HG03575 (cell line): ENCODE results near the gene NEK7.

ENCODE experiments used
- ATAC-seq: cut with Tn5 transposase; IDR thresholded peaks from one replicate; pipeline ENCODE4 v1.9.1; 2021; ENCODE audit not compliant: unreplicated experiment, insufficient number of reproducible peaks, low FRiP score; ENCODE audit errors: extremely low read depth

The NEK7 gene

DNA sequence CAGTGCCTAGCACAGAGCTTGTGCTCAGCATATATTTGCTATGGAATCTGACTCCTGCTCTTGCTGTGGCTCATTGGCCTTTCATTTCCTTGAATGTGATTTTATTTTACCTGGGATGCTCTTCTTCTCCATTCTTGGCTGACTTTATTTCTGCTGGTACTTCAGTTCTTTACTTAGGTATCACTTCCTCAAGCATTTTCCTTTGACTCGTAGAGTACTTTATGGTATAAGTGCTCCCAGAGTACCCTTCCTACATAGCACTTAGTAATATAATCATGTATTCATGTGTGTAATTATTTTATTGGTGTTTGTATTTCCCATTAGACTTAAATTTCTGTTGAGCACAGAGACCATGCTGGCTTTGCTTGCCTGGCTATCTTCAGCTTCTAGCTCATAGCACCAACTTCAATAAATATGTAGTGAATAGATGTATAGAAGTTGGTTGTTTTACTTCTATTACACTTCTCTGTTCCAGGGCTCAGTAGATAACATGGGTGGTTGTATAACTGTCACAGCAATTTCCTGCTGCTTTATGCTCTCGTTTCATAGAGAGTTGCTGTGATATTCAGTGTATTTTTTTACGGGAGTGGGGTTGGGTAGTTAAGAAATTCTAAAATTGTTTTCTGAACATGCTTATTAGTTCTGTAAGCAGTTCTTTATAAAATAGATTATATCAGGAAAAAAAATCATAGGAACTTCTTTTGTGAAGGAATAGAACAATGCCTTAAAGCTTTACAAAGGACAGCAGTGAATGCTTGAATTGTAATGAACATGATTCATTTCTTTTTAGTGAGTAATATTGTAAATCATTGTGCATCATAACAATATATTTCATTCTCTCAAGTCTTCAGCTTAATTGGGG lies 112.2 kb downstream of the NEK7 start:
- ATAC-seq: no peak

DNA sequence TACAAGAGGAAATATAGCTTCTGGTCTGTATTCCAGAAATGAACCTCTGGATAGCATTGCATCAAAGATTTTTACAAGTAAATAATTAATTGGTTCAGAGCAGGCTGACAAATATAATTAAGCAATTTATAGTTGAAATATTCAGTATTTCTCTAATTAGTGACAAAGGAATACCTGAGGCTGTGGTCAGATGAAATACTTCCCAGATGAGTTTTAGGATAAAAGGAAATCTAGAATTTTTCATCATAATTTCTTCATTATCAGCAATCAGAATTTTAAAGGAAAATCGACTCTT lies 112.8 kb downstream of the NEK7 start:
- no peak for ATAC-seq

DNA sequence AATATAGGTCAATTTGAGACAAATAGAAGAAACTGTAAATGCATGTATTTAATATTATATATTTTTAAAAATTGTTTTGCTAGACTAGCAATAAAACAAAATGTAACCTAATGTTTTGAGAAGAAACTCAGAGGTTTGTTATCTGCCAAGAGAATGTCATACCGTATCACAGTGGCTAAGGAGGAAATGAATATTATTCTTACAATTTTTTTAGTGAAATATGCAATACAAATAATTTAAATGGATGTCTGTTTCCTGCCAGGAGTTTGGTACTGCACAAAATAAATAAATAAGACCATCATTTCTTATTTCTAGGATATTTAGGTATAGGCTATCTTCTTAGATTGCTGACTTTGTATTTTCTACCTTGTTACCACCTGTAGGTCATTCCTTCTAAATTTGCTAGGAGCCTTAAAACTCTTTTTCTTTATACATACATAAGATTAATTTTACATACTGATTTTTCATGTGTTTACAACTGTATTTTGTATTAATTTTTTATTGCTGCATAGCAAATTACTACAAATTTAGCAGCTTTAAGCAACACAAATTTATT lies 113.6 kb downstream of the NEK7 start:
- no peak for ATAC-seq

DNA sequence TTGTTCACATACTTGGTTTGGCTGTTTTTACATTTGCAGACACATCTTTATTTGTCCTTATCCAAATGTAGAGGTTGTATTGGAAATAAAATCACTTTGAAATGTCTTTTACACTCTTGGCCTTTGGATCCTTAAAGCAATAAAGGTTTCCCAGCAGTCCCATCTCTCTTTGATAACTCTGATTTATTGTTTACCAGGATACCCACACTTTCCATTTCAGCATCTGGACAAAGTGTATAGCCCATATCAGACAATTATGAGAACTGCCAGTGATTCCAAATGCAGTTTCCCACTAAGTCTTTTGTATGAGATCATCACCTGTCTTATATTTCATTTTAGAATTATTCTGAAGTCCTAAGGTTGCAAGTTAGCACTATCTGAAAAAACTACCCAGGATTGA lies 114.7 kb downstream of the NEK7 start:
- no peak for ATAC-seq

DNA sequence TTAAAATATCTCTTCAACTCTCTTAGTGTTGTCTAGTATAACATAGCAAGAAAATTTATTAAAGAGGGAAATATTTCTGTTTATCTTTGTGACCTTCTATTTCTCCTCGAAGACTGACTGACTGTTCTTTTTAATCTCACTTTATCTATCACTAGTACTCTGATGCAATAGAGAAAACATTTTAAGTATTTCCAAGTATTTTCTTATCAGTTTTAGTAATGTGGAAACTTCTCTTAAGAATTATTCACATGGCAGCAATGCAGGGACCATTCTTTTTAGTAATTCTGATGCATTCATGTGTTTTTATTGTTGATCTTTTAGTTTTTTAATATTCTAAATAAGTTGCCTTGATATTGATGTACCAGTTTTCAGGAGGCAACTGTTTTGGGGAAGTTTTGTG lies 115.7 kb downstream of the NEK7 start:
- no peak for ATAC-seq

DNA sequence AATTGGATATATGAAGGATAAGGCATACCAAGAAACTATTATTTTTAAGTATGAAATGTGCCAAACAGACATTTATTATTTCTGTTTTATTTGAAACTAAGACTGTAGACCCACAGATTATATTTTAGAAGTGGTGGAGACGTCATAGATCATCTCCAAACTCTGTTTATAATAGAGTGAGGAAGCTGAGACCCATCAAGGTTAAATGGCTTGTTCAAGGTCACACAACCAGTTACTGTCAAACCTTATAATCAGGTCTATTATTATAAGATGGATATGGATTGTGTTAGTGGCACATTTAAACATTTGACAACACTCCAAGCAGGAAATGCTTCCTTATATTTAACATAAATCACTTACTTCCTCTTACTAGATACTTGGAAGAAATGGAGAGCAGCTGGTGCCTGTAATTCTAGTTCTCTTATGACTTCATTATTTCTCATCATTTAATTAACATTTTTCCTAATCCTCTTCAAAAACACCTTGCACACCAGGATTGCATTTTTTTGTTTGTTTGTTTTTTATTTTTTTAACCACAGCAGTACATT lies 117.0 kb downstream of the NEK7 start:
- no peak for ATAC-seq

DNA sequence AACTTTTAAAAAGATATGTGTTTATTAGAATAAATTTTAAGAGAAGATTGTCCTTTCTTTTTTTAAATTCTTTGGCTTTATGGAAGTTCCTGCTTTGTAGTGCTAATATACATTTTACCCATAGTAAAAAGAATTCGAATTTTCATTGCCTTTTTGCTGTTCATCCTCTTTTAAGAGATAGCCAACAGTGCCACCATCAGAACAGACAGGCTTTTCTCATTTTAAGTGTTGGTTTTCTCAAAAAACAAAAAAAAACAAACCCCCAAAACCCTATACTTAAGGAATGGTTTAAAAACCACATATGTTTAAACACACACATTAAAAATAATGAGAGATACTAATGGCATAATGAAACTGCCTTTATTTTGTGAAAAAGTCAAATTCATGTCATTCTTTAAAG lies 118.8 kb downstream of the NEK7 start:
- no peak for ATAC-seq

DNA sequence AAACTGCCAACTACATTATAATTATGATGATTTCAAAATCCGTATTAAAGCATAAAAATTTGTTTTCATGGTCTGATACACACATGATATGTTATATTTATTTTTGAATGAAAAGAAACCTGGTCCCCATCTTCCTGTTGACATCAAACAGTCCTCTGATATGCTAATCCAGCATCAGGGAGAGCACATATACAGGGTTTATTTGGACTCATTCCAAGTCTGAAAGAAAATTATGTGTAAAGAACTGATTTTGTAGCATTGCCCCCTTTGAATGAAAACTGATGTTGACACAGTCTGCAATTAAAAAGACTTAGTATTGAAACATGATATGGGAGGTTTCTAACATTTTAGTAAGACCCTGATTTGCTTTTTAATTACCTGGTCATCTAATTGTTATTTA lies 119.4 kb downstream of the NEK7 start:
- no peak for ATAC-seq

DNA sequence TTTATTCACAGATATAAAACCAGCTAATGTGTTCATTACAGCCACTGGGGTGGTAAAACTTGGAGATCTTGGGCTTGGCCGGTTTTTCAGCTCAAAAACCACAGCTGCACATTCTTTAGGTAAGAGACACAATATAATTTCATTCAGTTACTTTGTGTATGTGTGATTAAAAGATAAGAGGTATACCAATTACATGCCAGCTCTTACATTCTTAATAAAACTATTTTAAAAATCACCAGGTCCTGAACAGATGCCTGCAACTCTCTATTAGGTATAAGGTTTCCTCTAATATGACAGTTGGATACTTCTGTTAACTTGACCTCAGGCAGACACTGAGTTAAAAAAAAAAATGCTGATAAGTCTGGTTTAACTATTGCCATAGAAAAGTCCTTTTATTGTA lies 122.1 kb downstream of the NEK7 start:
- ATAC-seq: no peak

DNA sequence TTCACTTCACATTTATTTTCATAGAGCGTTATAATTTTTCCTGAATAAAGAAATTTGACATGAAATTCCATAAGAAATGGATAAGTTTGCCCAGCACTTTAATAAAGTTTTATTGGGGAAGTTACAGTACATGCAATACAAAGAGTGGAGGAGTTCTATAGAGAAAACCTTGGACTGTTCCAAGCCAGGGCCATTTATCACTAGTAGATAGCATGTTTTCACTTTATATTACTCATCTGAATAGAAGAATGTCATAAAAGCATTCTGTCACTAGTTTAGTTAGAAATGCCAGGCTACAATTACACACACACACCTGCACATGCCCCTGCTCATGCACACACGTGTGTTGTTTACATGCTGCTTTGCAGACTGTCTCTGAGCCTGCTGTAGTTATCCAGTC lies 123.3 kb downstream of the NEK7 start:
- no peak for ATAC-seq

DNA sequence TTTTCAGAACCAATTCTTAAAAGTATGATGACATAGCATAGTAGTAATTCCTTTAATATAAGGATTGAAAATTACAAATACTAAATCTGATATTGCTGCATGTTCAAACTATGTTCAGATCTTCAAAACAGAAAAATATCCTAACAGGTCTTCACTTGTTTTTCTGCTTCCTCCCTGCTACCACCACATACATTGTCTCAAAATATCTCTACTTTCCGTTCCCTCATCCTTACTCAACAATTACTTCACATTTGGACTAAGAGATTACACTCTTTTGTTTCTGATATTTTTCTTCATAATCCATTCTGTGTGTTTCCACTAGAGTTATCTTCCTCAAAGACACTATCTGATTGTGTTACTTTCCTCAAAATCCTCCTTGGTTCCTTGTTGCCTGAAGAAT lies 125.1 kb downstream of the NEK7 start:
- ATAC-seq: no peak

DNA sequence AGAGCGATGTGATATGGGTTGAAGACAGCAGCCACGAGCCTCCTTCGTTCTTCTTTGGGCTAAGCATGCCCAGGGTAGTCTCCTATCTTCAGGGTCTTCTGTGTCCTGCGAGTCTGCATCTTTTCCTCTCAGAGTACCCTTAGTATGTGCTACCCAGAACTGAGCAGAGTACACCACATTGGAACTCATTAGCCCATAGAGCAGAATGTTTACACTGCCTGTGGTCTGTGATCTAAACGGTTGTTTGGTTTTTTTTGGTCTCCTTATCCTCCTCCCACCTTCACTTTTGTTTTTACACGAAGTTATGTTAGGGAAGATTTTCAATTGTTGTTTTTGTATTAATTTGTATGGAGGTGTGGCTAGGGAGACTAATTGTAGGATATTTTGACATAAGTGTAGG lies 126.4 kb downstream of the NEK7 start:
- no peak for ATAC-seq

DNA sequence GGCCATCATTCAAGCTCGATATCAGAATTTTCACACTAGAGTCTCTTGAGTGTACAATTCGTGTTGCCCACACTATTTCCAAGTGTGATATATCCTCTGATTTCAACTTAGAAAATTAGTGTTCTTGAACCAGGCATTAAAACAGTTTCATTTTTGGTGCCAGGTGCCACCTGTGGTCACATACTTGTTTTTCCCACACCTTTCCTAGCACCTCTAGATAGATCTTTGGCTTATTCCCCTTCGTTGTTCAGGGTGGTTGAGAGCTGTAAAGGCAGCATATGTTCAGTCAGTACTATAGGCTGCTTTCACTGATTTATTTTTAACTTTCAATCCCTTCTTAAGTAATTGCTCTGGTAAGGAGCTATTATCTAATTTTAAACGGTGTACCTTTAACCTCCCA lies 131.1 kb downstream of the NEK7 start:
- ATAC-seq: no peak

DNA sequence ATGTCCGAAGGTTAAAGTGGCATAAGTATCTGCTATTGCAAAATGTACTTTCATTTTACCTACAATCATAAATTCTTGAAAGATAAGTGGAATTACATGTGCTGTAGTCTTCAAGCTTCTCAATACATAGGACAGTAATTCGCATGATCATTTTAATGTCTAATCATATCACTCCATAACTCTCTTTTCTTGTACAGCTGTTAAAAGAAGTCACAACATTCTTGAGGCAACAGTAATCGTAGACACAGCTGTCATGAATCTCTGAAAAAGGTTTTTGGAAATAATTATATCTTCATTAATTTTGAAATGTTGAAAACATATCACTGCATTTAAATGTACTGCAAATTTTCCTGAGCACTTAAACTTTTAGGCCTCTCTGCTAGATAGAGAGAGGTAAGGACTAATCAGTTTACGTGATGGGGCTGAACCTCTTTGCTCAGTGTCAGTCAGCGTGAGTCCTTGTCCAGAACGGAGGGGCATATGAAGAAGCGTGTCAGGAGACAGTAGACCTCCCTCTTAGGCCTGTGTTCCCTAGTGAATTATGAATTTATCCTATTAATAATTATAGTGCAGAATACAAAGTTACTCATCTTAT lies 133.4 kb downstream of the NEK7 start:
- no peak for ATAC-seq

DNA sequence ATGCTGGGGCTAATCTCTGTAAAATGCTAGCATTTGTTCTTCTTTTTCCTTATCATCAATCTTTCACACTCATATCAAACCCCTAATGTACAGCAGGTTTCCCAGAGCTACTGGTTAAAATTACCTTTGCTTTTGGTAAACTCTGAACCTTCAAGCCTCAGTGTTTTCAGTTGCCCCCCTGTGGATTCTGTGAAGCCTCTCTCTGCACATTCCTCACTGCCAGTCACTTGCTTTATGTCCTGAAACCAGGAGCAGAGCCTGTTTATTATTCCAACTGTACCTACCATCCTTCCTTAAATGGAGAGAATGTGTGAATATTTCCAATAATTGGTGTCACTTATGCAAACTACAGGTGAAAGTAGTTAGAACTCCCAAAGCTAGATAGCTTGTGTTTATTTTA lies 134.2 kb downstream of the NEK7 start:
- no peak for ATAC-seq

DNA sequence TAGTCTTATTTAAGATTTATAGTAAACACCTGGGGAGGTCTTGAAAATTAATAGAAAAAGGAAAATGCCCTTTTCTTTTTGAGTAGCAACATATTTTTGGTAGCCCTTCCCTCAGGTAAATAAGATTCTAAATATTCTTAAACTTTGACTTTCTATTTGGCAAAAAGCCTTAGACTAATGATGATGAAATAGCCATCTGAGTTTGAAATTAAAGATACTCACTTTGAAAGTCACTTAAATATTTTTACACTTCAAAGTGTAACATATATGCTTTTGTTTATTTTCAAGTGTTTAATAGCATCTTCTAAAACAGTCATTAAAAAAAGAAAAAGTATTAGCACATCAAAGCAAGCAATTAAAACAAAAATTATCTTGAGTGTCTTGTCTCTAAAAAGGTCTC lies 135.1 kb downstream of the NEK7 start:
- no peak for ATAC-seq

DNA sequence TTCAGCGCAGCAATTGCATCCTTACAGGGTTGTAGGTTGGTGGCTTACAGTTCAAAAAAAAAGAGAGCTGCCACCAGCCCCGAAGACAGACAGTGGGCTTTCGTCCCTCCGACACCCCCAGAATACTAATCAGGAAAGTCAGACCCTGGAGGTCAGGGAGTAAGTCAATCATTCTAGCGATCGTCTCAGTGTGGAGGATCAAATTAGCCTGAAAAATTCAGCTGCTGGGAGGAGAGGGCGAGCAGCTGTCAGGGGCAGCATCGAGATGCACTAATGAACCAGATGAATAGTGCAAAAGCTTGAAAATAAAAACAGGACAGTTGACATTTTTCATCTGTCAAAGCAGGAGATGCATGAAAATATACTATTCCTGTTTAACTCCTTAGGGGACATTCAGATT lies 138.4 kb downstream of the NEK7 start:
- no peak for ATAC-seq

DNA sequence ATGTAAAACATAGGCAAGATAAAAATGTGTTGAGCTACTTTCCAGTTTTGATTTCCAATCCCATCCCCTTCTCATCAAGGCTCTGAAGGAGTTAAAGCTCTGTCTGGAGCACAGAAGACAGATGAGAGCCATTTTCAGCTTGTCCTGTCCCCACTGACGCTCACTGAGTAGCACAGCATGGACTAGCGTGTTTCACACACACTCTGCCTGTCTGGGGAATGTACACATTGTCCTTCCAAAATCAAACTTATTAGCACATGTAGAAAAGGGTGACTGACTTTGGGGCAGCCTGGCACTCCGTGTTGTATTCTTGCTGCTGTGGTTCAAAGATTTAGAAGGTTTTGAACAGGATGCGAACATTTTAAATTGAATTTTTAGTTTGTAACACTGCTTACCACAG lies 139.2 kb downstream of the NEK7 start:
- no peak for ATAC-seq

DNA sequence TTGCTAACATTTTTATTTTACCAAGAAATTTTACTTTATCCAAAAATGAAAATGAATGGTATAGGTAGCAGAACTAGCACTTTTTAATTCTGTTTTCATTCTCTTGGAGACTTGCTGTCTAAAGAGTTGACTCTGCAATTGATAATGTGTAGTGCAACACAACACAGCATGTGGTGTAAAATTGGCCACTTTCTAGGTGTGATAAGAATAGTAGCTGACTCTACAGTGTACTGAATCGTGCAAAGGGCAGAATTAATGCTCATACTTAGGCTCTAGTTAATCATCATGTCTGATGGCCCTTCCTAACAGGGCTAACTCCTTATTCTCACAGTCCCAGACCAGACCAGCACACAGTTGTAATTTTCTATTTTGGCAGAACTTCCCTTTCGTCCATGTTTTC lies 140.5 kb downstream of the NEK7 start:
- ATAC-seq: no peak

DNA sequence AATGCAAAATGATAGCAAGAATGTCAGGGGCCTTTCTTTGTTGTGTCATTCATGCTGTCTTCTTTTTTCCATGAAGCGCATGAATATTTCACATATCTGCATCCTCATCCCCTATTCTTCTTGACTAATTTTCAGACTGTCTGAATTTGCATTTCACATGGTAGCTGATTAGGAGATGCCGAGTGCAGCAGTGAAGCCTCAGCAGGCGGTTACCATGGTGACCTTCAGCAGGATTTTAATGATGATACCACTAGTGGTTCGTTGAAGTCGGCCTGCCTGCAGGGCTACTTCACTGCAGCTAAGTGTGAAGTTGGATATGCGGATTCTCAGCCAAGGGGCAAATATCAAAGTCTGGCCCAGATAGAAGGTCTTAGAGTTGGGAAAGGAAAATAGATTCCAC lies 141.8 kb downstream of the NEK7 start:
- ATAC-seq: no peak
